HG03095 (cell line): ENCODE data around the gene DCTN4.
"Not testable (repeated sequence)": the region's sequence is repeated elsewhere in the genome, so short reads cannot be mapped to it uniquely, and the experiment has no call there.

Source experiments
- ATAC-seq: cut with Tn5 transposase; IDR thresholded peaks from one replicate; pipeline ENCODE4 v1.9.1; 2021; ENCODE audit warnings: moderate library complexity; ENCODE audit not compliant: unreplicated experiment

DCTN4 gene

GRCh38 chr5:150742455-150743141 lies 16.2 kb downstream of the DCTN4 start:
- ATAC-seq, result not testable (repeated sequence)

GRCh38 chr5:150740992-150741391 lies 17.8 kb downstream of the DCTN4 start:
- ATAC-seq, result no peak

- ATAC-seq, result no peak
Measured at GRCh38 chr5:150738862-150739261, 20.0 kb downstream of the DCTN4 start.

GRCh38 chr5:150734579-150735384 lies 24.0 kb downstream of the DCTN4 start:
- ATAC-seq, result peak; percentile 44

GRCh38 chr5:150731669-150732242 lies 27.1 kb downstream of the DCTN4 start:
- no peak for ATAC-seq

- ATAC-seq, result no peak
Measured at GRCh38 chr5:150729859-150730258, 29.0 kb downstream of the DCTN4 start.

GRCh38 chr5:150723845-150724244 lies 35.0 kb downstream of the DCTN4 start:
- no peak for ATAC-seq

GRCh38 chr5:150710165-150710564 lies 48.7 kb downstream of the DCTN4 start:
- ATAC-seq, result no peak

- ATAC-seq, result no peak
Measured at GRCh38 chr5:150706776-150707390, 51.9 kb downstream of the DCTN4 start.

GRCh38 chr5:150703762-150704161 lies 55.1 kb downstream of the DCTN4 start:
- ATAC-seq, result no peak

GRCh38 chr5:150700594-150701377 lies 58.0 kb downstream of the DCTN4 start, which contains the start of gene RBM22:
Gene RBM22, minus strand, starts transcription at chr5:150701062. Its CDS starts 77 bp downstream, at chr5:150700985.
- ATAC-seq, result peak; percentile 99

GRCh38 chr5:150700246-150700593 lies 58.6 kb downstream of the DCTN4 start:
- ATAC-seq, result peak; percentile 3

GRCh38 chr5:150694612-150695011 lies 64.2 kb downstream of the DCTN4 start:
- no peak for ATAC-seq

- no peak for ATAC-seq
Measured at GRCh38 chr5:150692276-150692675, 66.5 kb downstream of the DCTN4 start.

- ATAC-seq, result no peak
Measured at GRCh38 chr5:150690760-150691159, 68.1 kb downstream of the DCTN4 start.

- no peak for ATAC-seq
Measured at GRCh38 chr5:150689120-150689519, 69.7 kb downstream of the DCTN4 start.

- ATAC-seq, result no peak
Measured at GRCh38 chr5:150676578-150676977, 82.2 kb downstream of the DCTN4 start.

GRCh38 chr5:150675069-150675468 lies 83.7 kb downstream of the DCTN4 start:
- ATAC-seq, result no peak

- ATAC-seq, result no peak
Measured at GRCh38 chr5:150674341-150674821, 84.4 kb downstream of the DCTN4 start.

- ATAC-seq, result no peak
Measured at GRCh38 chr5:150672884-150673275, 85.9 kb downstream of the DCTN4 start.
